Mononuclear cell (primary cell): Measurements from ENCODE around the gene FAM117B. TPM values are rescaled to one million over a fixed set of nuclear protein-coding genes. Genes with fewer than 3 reads are reported as not detected.
"Not testable (repeated sequence)": the region's sequence is repeated elsewhere in the genome, so short reads cannot be mapped to it uniquely, and the experiment has no call there.

Source experiments
- H3K27me3 ChIP-seq: 2 replicates; pipeline ENCODE4 v1.6.0; 2011; ENCODE audit warnings: low read length, control low read depth; ENCODE audit not compliant: insufficient read depth
- H3K4me1 ChIP-seq: 2 replicates; pipeline ENCODE4 v1.5.1; 2011; ENCODE audit warnings: mild to moderate bottlenecking, low read length, control low read depth; ENCODE audit not compliant: insufficient read depth
- H3K4me3 ChIP-seq: 2 replicates; pipeline ENCODE4 v1.5.1; 2011; ENCODE audit warnings: mild to moderate bottlenecking, low read length, moderate library complexity
- H3K9me3 ChIP-seq: 2 replicates; pipeline ENCODE4 v1.5.1; 2011; ENCODE audit warnings: low read depth, mild to moderate bottlenecking, control low read depth, low read length
- total RNA-seq: library from RNA; depleted of rRNA; stranded (reverse); fragments of >200 nt; gene quantifications from one replicate; pipeline ENCODE4 v1.2.3, GENCODE V29; 2012

Gene FAM117B
- total RNA-seq, 1 donor: 31.1 TPM

DNA sequence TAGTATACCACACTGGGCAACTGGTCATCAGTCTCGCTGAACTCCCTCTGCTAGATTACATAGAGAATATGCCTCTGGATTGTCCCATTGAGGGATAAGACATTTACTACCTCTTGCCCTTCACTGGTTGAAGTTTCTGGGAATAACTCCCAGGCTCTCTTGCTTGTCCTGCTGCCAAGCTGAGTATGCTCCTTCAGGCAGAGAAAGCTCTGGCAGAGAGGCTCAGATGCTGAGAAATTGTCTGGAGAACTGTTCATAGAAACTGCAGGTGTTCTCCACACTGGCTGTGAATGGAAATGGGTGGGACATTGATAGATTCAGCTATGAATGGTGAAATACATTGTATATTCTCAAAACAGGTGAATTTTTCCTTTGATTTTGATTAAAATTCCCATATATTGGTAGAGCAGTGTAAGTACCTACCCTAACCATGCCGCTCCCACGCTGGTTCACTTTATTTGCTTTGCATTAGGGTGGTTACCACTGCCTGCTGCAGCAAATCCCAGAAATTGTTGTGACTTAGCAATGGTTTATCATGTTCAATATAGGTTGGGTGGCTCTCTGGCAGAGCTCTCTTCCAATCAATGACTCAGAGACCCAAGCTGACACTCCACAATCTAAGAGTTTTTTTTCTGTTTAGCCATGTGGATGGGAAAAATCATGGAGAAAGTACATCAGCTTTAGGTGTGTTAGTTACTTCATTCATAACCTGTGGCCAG lies 36.7 kb downstream of the FAM117B start:
- Histone ChIP-seq H3K9me3 (no peaks in the 10 kb centered on the region), H3K4me3 (no peak overlapping the region), H3K4me1 (peaks cover 56% of the 10 kb centered on the region), H3K27me3 (no peaks in the 10 kb centered on the region)

DNA sequence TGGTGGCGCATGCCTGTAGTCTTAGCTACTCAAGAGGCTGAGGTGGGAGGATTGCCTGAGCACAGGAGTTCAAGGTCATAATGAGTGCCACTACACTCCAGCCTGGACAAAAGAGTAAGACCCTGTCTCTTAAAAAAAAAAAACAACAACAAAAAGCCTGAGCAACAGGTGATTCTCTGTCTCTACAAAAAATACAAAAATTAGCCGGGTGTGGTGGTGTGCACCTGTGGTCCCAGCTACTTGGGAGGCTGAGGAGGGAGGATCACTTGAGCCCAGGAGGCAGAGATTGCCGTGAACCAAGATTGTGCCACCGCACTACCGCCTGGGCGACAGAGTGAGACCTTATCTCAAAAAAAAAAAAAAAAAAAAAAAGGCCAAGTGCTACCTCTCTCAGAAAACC lies 40.3 kb downstream of the FAM117B start:
- H3K9me3 ChIP-seq, H3K4me3 ChIP-seq, H3K27me3 ChIP-seq: not testable (repeated sequence)
- H3K4me1 ChIP-seq: peaks cover 39% of the 10 kb centered on the region

DNA sequence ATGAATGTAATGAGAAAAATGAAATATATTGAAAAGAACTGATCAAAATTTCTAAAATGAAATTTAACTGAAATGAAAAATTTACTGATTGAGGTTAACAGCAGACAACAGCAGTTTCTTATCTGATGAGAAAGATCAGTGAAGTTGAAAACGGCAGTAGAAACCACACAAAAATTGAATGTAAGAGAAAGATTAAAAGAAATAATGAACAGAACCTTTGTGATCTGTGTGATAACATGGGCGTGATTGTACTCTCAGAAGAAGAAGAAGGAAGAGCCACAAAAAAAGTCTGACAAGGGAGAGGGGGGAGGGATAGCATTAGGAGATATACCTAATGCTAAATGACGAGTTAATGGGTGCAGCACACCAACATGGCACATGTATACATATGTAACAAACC lies 45.2 kb downstream of the FAM117B start:
- Histone ChIP-seq H3K27me3 (no peaks in the 10 kb centered on the region), H3K4me1 (peaks cover 8% of the 10 kb centered on the region), H3K9me3 (peaks cover 15% of the 10 kb centered on the region), H3K4me3 (no peak overlapping the region)

DNA sequence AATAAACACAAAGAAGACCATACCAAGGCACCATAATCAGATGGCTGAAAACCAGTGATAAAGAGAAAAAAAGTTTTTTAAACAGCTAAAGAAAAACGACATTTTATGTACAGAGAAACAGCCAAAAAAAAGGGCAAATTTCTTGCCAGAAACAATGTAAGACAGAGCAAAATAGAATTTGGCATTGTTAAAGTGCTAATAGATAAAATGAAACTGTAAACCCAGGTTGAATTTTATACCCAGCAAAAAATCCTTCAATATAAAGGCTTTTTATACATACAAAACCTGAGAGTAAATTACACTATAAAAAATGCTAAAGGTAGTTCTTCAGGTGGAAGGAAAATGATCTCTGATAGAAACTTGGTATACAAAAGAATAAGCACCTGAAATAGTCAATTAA lies 45.7 kb downstream of the FAM117B start:
- Histone ChIP-seq H3K4me1 (peaks cover 3% of the 10 kb centered on the region), H3K27me3 (no peaks in the 10 kb centered on the region), H3K4me3 (no peak overlapping the region), H3K9me3 (peaks cover 15% of the 10 kb centered on the region)

DNA sequence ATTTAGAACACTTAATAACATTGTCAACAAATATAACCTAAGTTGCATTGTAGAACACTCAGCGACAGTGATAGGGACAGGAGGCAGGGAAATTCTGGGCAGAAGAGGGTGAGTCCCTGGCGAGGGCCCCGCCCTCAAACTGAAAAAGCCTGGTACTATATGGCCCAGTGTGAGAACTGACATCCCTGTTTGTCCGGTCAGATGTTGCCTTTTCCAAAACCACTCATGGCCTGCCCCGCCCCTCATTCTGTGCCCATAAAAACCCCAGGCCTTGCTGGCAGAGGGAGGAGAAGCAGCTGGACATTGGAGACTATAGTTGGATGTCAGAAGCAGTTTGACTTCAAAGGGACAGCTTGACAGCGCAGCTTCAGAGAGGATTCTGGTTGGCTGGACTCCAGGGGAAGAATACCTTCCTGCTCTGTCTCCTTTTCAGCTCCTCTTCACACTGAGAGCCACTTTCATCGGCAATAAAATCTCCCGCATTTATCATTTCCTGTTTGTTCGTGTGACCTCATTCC lies 47.0 kb downstream of the FAM117B start:
- Histone ChIP-seq H3K4me3 (no peak overlapping the region), H3K9me3 (peaks cover 15% of the 10 kb centered on the region), H3K4me1 (no peaks in the 10 kb centered on the region), H3K27me3 (no peaks in the 10 kb centered on the region)

DNA sequence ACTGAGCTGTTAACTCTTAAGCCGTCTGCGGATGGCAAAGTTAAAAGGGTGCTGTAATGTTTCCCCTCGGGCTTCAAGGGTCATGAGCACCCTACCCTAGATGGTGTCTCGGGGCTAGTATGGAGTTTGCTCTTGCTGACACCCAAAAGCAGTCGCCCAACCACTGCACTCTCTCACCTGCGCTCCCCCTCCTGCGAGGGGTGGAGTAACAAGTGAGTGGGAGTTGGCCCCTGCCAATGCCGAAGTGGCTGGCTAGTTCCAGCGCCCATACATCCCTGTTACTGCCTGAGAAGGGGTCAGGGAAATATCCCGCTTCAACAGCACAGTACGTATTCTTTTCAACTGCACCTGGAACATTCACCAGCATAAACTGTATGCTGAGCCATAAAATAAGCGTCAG lies 47.5 kb downstream of the FAM117B start:
- H3K9me3 ChIP-seq: peaks cover 15% of the 10 kb centered on the region

DNA sequence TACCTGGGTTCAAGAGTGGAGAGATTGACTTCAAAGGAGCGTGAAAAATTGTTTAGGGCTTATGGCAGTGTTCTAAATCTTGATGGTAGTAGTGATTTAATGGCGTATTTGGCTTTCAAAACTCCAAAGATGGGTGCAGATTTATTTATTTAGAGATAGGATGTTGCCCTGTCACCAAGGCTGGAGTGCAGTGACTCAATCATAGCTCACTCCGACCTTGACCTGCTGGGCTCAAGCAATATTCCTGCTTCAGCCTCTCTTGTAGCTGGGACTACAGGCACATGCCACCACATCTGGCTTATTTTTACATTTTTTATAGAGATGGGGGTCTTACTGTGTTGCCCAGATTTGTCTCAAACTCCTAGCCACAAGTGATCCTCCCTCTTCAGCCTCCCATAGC lies 52.5 kb downstream of the FAM117B start:
- Histone ChIP-seq H3K9me3 (no peaks in the 10 kb centered on the region), H3K4me1 (no peaks in the 10 kb centered on the region), H3K27me3 (no peaks in the 10 kb centered on the region), H3K4me3 (no peak overlapping the region)

More for the DNA sequence above, 47.5 kb downstream of the FAM117B start:
- no peaks in the 10 kb centered on the region for H3K27me3 ChIP-seq
- no peak overlapping the region for H3K4me3 ChIP-seq
- no peaks in the 10 kb centered on the region for H3K4me1 ChIP-seq

DNA sequence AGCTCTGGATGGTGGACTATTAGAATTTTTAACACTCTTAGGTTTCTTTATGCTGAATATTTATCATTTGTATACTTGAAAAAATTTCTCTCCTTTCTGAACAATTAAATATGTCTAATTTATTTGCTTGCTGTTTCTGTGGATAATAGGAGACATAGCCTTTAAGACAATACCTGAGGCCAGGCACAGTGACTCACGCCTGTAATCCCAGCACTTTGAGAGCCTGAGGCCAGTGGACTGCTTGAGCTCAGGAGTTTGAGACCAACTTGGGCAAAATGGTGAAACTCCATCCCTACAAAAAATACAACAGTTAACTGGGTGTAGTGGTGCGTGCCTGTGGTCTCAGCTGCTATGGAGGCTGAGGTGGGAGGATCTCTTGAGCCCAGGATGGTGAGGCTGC lies 54.7 kb downstream of the FAM117B start:
- H3K4me1 ChIP-seq: no peaks in the 10 kb centered on the region
- H3K27me3 ChIP-seq: no peaks in the 10 kb centered on the region
- no peak overlapping the region for H3K4me3 ChIP-seq
- no peaks in the 10 kb centered on the region for H3K9me3 ChIP-seq

DNA sequence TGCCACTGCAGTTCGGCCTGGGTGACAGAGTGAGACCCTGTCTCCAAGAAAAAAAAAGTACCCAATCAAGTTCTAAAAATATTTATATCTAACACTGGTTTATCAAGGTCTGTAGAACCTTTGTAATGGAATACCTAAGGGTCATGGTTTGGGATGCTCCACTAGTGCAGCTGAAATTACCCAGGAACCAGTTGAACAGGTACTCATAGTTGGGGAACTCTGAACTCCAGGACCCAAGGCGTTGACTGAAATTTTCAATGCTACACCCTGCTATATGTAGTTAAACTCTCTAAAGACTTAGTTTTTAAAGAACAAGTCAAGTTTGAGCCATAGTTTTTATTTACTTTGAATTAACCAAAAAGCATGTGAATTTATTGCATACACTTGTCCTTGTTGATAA lies 55.1 kb downstream of the FAM117B start:
- H3K9me3 ChIP-seq: no peaks in the 10 kb centered on the region
- no peaks in the 10 kb centered on the region for H3K27me3 ChIP-seq
- H3K4me3 ChIP-seq: no peak overlapping the region
- no peaks in the 10 kb centered on the region for H3K4me1 ChIP-seq

DNA sequence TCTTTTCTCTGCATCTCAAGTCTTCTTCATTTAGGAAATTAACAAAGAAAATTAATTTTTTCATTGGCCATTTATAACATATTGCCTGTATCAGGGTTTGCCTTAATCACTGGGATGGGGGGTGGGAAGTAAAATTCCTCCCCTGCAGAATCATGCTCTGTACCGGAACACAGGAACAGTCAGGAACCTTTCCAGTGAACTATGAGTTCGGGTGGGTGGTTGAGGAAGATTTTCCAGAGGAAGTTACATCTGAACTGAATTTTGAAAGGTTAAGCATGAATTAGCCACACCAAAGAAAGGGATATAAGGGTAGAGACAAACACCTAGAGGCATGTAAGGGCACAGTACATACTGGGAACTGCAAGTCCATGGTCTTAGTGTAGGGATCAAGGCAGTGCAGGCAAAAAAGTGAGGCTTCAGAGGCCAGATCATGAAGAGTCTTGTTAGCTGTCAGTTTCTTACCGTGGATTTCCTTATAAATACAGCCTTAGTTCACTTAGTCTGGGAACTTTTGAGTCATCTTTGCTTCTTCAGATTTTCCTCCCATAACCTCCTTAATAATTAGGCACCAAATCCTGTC lies 55.6 kb downstream of the FAM117B start:
- Histone ChIP-seq H3K4me1 (no peaks in the 10 kb centered on the region), H3K9me3 (no peaks in the 10 kb centered on the region), H3K27me3 (no peaks in the 10 kb centered on the region), H3K4me3 (no peak overlapping the region)

DNA sequence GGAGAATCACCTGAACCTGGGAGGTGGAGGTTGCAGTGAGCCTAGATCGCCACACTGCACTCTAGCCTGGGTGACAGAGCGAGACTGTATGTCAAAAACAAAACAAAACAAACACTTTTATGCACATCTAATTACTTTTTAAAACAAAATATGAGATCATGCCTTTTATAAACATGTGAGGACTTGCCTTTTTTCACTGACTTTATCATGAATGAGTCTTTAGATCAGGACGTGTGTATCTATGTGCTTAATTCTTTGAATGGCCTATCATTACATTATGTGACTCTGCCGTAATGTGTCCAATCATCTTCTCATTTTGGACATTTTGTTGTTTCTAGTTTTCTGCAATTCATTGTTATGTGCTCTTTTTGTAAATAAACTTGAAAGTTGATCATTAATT lies 58.7 kb downstream of the FAM117B start:
- Histone ChIP-seq H3K9me3 (no peaks in the 10 kb centered on the region), H3K4me3 (no peak overlapping the region), H3K4me1 (no peaks in the 10 kb centered on the region), H3K27me3 (no peaks in the 10 kb centered on the region)

- Histone ChIP-seq H3K4me1 (no peaks in the 10 kb centered on the region), H3K9me3 (no peaks in the 10 kb centered on the region), H3K27me3 (no peaks in the 10 kb centered on the region), H3K4me3 (no peak overlapping the region)
Observed at GRCh38 chr2:202695166-202695565, 60.4 kb downstream of the FAM117B start.

DNA sequence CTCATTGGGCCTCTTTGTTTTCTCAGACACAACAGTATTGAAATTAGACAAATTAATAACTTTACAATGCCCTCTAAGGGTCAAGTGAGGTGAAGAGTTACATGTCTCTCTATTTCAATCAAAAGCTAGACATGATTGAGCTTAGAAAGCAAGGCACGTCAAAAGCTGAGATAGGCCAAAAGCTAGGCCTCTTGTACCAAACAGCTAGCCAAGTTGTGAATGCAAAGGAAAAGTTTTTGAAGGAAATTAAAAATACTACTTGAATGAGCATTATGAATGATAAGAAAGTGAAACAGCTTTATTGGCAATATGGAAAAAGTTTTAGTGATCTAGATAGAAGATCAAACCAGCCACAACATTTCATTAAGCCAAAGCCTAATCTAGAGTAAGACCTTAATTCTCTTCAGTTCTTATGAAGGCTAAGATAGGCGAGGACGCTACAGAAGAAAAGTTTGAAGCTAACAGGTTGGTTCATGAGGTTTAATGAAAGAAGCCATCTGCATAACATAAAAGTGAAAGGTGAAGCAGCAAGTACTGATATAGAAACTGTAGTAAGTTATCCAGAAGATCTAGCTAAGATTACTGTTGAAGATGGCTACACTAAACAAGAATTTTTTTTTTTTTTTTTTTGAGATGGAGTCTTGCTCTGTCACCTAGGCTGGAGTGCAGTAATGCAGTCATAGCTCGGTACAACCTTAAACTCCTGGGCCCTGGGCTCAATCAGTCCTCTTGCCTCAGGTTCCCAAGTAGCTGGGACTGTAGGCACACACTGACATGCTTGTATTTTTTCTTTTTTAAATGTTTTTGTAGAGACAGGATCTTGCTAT lies 65.5 kb downstream of the FAM117B start:
- Histone ChIP-seq H3K4me1 (peaks cover 6% of the 10 kb centered on the region), H3K4me3 (no peak overlapping the region), H3K27me3 (no peaks in the 10 kb centered on the region), H3K9me3 (no peaks in the 10 kb centered on the region)

DNA sequence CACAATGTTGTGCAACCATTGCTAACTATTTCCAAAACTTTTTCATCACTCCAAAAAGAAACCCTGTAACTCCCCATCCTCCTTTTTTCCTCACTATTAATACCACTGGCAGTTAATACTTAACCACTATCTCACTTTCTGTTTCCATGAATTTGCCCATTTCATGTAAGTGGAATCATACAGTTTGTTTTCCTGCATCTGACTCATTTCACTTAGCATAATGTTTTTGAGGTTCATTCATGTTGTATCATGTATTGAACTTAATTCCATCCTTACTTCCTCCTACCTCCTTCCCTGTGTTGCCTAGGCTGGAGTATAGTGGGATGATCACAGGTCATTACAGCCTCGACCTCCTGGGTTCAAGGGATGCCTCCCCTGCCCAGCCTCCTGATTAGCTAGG lies 68.3 kb downstream of the FAM117B start:
- H3K4me3 ChIP-seq: no peak overlapping the region
- no peaks in the 10 kb centered on the region for H3K27me3 ChIP-seq
- peaks cover 6% of the 10 kb centered on the region for H3K4me1 ChIP-seq
- no peaks in the 10 kb centered on the region for H3K9me3 ChIP-seq

DNA sequence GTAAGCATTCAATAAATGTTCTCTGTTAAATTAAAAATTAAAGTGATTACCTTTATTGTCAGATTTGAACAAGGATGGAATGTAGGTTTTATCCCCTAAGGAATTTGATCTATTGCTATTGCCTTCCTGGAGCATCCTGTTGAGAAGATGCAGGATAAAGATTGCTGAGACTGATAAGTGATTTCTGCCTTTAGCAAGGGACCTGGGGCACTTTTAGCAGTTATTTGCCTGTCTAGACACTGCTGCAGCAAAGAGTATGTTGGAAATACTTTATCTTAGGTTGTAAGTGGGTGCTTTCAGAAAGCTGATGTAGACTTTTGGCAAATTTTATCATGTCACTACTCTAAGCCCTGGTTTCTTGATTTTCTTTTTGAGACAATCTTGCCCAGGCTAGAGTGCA lies 69.5 kb downstream of the FAM117B start:
- Histone ChIP-seq H3K9me3 (no peaks in the 10 kb centered on the region), H3K27me3 (no peaks in the 10 kb centered on the region), H3K4me1 (peaks cover 6% of the 10 kb centered on the region), H3K4me3 (no peak overlapping the region)
